ENCODE results near the gene UBR1.
"Not testable (repeated sequence)": the region's sequence is repeated elsewhere in the genome, so short reads cannot be mapped to it uniquely, and the experiment has no call there.

UBR1 gene

GRCh38 chr15:42893911-42894310 lies 211.9 kb downstream of the UBR1 start:
- DNase-seq = not testable (repeated sequence)

All from NCI-H1105 treated with DMSO at 0.1 percent for 48 hours (cell line).